ENCODE measurements around the gene ZNF23. TPM values are rescaled to one million over a fixed set of nuclear protein-coding genes. Genes with fewer than 3 reads are reported as not detected.

ZNF23 gene
- total RNA-seq, 1 experiment from 2014 or later = 13.7 TPM

DNA sequence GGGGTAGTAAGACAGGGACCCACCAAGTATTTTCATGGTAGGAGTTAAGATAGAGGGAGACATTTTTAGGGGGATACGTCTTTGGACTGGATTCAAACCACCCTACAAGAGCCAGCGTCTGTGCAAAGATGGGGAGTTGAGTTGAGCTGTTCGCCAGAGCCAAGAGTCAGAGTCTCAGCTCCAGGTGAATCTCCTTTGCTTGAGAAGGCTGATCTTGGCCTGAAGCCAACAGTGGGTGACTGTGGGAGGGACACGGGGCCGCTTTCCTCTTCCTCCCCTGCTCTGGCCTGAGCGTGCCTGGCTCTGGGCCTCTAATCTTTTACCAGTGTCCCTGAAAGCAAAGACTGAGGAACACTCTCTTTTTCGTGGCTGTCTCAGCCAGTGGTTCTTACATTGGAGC is 25.6 kb downstream of the ZNF23 start:
- CTCF ChIA-PET = interaction anchor here (0.9 to 1.0 kb wide), 2 partner anchors 21 to 175 kb away, joined by 4 read pairs; no protein-coding TSS in a partner anchor
- Mint-ChIP-seq H3K36me3 (ENCODE audit: insufficient read depth, unreplicated experiment) (no peaks in the 10 kb centered on the region), H3K4me3 (ENCODE audit: unreplicated experiment) (no peak overlapping the region), H3K27ac (ENCODE audit: low read depth, unreplicated experiment) (no peak overlapping the region), H3K27me3 (ENCODE audit: insufficient read depth, unreplicated experiment) (no peaks in the 10 kb centered on the region), H3K4me1 (ENCODE audit: insufficient read depth, unreplicated experiment) (no peaks in the 10 kb centered on the region), H3K9me3 (ENCODE audit: unreplicated experiment) (peaks cover 14% of the 10 kb centered on the region)
- intact Hi-C loops (cut with micrococcal nuclease) = no loop called here
- no peak for DNase-seq (ENCODE audit: unreplicated experiment)
- TF ChIP-seq, protein P1, sequence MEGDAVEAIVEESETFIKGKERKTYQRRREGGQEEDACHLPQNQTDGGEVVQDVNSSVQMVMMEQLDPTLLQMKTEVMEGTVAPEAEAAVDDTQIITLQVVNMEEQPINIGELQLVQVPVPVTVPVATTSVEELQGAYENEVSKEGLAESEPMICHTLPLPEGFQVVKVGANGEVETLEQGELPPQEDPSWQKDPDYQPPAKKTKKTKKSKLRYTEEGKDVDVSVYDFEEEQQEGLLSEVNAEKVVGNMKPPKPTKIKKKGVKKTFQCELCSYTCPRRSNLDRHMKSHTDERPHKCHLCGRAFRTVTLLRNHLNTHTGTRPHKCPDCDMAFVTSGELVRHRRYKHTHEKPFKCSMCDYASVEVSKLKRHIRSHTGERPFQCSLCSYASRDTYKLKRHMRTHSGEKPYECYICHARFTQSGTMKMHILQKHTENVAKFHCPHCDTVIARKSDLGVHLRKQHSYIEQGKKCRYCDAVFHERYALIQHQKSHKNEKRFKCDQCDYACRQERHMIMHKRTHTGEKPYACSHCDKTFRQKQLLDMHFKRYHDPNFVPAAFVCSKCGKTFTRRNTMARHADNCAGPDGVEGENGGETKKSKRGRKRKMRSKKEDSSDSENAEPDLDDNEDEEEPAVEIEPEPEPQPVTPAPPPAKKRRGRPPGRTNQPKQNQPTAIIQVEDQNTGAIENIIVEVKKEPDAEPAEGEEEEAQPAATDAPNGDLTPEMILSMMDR (IDR thresholded peaks at IDR 0.05; ENCODE audit: unreplicated experiment) = no peak
- BruUV-seq (replicated peaks) = no TSS peak
- POLR2A ChIA-PET = no interaction called here

DNA sequence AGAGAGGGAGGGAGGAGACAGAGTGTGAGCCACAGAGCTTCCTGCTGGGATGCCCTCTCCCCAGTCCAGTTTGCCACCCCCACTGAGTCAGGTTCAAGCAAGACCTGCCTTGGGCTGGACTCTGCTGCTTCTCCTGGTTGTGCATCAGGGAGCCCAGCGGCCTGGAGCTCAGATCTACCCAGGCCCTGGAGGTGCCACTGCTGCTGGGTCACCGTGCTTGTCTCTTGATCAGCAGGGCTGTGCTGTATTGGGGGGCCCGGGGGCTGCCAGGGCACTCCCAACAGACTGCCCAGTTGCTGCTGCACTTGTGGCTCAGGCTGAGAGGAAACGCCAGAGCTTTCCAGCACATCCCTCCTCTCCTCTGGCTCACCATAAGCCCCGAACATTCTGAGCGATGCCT is 29.1 kb downstream of the ZNF23 start:
- BruUV-seq (replicated peaks) = no TSS peak
- POLR2A ChIA-PET = no interaction called here

DNA sequence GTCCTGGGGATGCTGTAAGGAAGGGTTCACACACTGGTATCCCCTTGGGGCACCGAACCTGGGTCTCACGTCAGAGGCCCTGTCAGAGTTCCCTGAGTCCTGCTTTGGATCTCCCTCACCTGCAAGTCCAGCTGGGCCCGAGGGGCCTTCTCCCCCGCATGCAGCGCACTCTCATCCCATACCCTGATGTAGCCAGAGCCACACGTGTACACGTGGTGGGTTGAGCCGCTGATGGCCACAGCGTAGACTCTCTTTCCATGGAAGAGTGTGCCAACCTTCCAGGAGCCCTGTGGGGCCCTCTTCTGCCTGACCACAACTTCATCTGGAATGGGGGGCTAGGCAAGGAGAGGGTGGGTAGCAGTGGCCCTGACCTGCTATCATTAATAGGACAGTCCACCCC is 30.1 kb downstream of the ZNF23 start:
- no peak overlapping the region for H3K27ac Mint-ChIP-seq (ENCODE audit: low read depth, unreplicated experiment)
- no peaks in the 10 kb centered on the region for H3K4me1 Mint-ChIP-seq (ENCODE audit: insufficient read depth, unreplicated experiment)
- H3K36me3 Mint-ChIP-seq (ENCODE audit: insufficient read depth, unreplicated experiment) = no peaks in the 10 kb centered on the region
- no peak for DNase-seq (ENCODE audit: unreplicated experiment)
- TF ChIP-seq, protein P1 (IDR thresholded peaks at IDR 0.05; ENCODE audit: unreplicated experiment) = no peak
- CTCF ChIA-PET = interaction anchor here (0.7 to 0.8 kb wide), 2 partner anchors 70 to 111 kb away, joined by 3 read pairs; no protein-coding TSS in a partner anchor
- peaks cover 2% of the 10 kb centered on the region for H3K9me3 Mint-ChIP-seq (ENCODE audit: unreplicated experiment)
- no peaks in the 10 kb centered on the region for H3K27me3 Mint-ChIP-seq (ENCODE audit: insufficient read depth, unreplicated experiment)
- H3K4me3 Mint-ChIP-seq (ENCODE audit: unreplicated experiment) = no peak overlapping the region
- BruUV-seq (replicated peaks) = no TSS peak
- intact Hi-C loops (cut with micrococcal nuclease) = no loop called here
- POLR2A ChIA-PET = no interaction called here

More for the DNA sequence above, 29.1 kb downstream of the ZNF23 start:
- intact Hi-C loops (cut with micrococcal nuclease) = no loop called here
- peaks cover 7% of the 10 kb centered on the region for H3K9me3 Mint-ChIP-seq (ENCODE audit: unreplicated experiment)
- no peaks in the 10 kb centered on the region for H3K27me3 Mint-ChIP-seq (ENCODE audit: insufficient read depth, unreplicated experiment)
- CTCF ChIA-PET = no interaction called here
- H3K27ac Mint-ChIP-seq (ENCODE audit: low read depth, unreplicated experiment) = no peak overlapping the region
- DNase-seq (ENCODE audit: unreplicated experiment) = no peak
- H3K4me1 Mint-ChIP-seq (ENCODE audit: insufficient read depth, unreplicated experiment) = no peaks in the 10 kb centered on the region
- TF ChIP-seq, protein P1 (IDR thresholded peaks at IDR 0.05; ENCODE audit: unreplicated experiment) = no peak
- H3K4me3 Mint-ChIP-seq (ENCODE audit: unreplicated experiment) = no peak overlapping the region
- no peaks in the 10 kb centered on the region for H3K36me3 Mint-ChIP-seq (ENCODE audit: insufficient read depth, unreplicated experiment)

DNA sequence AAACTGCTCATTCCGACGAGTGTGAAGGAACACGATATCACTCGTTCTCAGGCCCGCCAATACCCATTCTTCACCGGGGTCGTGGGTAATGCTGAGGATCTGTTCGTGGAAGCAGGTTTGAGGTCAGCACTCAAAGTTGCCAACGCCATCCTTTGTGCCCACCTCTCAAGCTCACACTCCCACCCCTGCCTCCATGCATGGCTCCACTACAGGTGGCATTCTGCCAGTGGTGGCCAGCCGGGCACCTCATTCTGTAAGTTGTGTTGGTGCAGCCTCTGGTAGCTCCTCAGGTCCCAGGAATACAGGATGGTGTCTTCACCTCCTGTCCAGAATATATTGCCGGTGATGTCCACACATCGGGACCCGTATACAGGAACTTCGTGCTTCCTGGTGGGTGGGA is 30.9 kb downstream of the ZNF23 start:
- Mint-ChIP-seq H3K4me1 (ENCODE audit: insufficient read depth, unreplicated experiment) (no peaks in the 10 kb centered on the region), H3K27ac (ENCODE audit: low read depth, unreplicated experiment) (no peak overlapping the region), H3K4me3 (ENCODE audit: unreplicated experiment) (no peak overlapping the region), H3K27me3 (ENCODE audit: insufficient read depth, unreplicated experiment) (no peaks in the 10 kb centered on the region), H3K36me3 (ENCODE audit: insufficient read depth, unreplicated experiment) (peaks cover 7% of the 10 kb centered on the region), H3K9me3 (ENCODE audit: unreplicated experiment) (no peaks in the 10 kb centered on the region)
- intact Hi-C loops (cut with micrococcal nuclease) = no loop called here
- ChIA-PET CTCF (interaction anchor here (0.5 kb wide), 1 partner anchor 18 kb away, joined by 3 read pairs; no protein-coding TSS in a partner anchor), POLR2A (no interaction called here)
- no peak for DNase-seq (ENCODE audit: unreplicated experiment)
- TF ChIP-seq, protein P1 (IDR thresholded peaks at IDR 0.05; ENCODE audit: unreplicated experiment) = no peak
- BruUV-seq (replicated peaks) = no TSS peak

Data from MCF 10A (cell line).